DMS79 (cell line): ENCODE results near the gene OCLN.
"Not testable (repeated sequence)": the region's sequence is repeated elsewhere in the genome, so short reads cannot be mapped to it uniquely, and the experiment has no call there.

Source experiments
- DNase-seq: peaks from one replicate; lab custom pipeline; 2025; lab: John Stamatoyannopoulos, UW

The OCLN gene

DNA sequence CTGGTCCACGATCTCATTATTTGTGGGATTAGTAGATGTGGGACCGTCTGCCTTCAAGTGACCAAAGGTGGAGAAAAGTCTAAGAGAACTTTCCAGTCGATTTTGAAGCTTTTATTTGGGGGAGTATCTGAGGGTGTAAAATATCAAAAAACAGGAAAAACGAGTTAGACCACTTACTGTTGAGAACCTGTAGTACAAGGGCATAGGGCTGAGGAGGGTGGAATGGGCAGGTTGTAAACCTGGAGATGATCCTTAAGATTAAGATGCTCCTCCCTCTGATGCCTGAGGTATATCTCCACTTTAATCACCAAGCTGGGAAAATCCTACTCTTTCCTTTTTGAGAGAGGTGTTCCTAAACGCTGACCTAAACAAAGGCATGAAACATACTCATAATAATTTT, 35.4 kb downstream of the OCLN start:
- peak; percentile 71 for DNase-seq

GRCh38 chr5:69528609-69529008, 36.0 kb downstream of the OCLN start:
- no peak for DNase-seq

GRCh38 chr5:69530561-69531405, 38.2 kb downstream of the OCLN start:
- no peak for DNase-seq

DNA sequence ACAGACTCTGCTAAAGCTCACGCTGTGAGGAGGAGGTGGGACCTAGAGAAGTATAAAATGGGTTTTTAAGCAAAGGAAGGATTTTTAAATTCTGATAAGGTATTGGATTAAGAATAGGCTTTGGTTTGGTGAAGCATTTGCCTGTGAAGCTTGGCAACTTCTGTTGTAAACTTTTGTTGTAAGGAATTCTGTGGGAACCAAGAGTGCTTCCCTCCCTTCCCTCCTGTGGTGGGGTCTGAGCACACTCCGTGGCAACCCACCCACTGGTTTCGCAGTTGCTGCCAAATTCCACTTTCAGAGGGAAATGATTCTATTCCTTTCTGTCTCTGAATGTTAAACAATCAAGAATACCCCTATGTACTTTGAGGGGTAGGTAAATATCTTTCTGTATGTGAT, 38.8 kb downstream of the OCLN start:
- no peak for DNase-seq

- DNase-seq: not testable (repeated sequence)
Measured at GRCh38 chr5:69537911-69538310, 45.3 kb downstream of the OCLN start.

- not testable (repeated sequence) for DNase-seq
Measured at GRCh38 chr5:69538735-69539134, 46.1 kb downstream of the OCLN start.

GRCh38 chr5:69541347-69541746, 48.8 kb downstream of the OCLN start:
- DNase-seq: not testable (repeated sequence)

GRCh38 chr5:69542838-69543618, 50.4 kb downstream of the OCLN start:
- not testable (repeated sequence) for DNase-seq

GRCh38 chr5:69544602-69545001, 52.0 kb downstream of the OCLN start:
- DNase-seq: not testable (repeated sequence)

GRCh38 chr5:69559908-69560330, 67.3 kb downstream of the OCLN start, which contains the start of gene GTF2H2C:
TSS of gene GTF2H2C (plus strand) at chr5:69560191. CDS start at chr5:69565133, 4,942 bp downstream.
- not testable (repeated sequence) for DNase-seq

DNA sequence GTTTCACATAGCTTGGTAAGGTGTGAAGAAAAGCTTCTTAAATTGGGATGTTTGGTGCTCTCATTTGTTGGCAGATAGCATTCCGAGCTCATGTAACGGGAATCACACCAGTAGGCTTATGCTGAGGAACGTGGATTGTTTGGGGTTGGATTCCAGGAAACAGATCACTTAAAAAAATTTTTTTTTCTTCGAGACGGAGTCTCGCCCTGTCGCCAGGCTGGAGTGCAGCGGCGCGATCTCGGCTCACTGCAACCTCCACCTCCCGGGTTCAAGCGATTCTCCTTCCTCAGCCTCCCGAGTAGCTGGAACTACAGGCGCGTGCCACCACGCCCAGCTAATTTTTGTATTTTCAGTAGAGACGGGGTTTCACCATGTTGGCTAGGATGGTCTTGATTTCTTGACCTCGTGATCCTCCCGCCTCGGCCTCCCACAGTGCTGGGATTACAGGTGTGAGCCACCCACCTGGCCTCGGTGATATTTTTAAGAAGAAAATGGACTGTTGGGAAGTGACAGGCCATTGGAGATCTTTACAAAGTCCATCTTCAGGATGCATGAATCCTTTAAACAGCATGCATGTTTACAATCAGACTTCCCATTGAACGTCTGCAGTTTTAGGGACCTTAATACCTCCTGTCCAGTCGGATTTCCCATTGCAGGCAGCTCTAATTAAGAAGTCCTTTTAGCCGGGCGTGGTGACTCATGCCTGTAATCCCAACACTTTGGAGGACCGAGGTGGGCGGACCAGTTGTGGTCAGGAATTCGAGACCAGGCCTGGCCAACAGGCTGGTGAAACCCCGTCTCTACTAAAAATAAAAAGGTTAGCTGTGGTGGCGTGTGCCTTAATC, 68.2 kb downstream of the OCLN start:
- not testable (repeated sequence) for DNase-seq

- DNase-seq: not testable (repeated sequence)
Measured at GRCh38 chr5:69566172-69566571, 73.6 kb downstream of the OCLN start.

DNA sequence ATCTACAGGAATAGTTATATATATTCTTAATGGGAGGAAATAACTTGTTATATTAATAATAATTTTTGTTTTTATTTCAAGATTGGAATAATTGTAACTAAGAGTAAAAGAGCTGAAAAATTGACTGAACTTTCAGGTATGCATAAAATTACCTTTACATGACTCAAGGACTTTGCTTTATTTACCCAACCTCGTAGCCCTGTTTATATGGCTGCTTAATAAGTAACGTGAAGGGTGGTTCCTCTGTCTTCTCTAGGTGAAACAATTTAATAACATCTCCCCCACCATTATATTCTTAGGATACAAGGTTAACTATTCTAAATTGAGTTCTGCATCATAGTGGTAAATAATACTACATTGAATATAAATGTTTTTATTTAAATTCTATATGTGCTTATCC, 75.5 kb downstream of the OCLN start:
- DNase-seq: not testable (repeated sequence)

DNA sequence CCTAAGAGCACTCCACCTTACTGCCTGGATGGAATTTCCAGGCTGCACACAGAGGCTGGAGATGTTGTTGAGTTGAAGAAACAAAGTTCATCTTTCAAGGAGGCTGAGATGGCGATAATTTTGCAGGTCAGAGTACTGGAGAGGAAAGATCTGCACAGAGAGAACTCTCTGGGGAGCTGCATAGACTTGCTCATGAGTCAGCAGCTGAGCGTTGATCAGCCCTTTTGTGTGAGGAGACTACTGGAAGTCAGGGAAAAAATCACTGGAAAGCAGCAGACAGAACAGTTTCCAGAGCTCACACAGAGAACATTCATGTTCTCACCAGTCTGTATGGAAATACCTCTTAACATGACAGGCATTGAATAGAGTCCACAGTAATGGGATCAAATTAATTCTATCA, 90.8 kb downstream of the OCLN start:
- not testable (repeated sequence) for DNase-seq

DNA sequence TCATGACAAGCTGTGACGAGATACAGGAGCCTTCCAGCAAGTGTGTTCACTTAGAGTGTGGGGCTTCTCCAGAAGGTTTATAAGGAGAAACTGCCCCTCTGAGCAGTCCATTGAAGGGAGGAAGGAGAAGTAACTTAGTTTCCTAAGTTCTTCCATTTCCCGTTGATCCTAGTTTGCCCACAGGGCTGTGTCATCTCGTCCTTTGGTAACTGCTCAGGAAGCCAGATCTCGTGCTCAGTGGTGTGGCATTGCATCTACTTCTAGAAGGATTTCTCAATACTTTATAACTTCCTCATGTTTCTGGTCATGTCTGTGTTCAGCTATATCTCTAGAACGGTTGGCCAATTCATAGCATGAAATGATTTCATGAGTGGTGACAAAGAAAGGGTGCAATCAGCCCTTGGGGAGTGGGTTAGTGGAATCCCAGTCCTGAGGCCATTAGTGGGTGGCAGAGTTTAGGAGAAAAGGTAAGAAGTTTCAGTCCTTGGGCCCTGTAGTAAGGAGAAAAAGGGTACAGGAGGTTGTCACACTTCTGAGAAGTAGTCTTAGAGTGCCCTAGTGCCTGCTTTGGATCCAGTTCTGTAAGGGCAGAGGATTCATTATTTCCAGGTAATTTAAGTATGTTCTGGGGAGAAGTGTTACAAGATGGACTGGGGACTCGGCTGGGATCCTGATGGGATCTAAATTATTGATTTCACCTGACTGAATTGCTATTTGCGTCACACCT, 103.7 kb downstream of the OCLN start:
- not testable (repeated sequence) for DNase-seq

GRCh38 chr5:69601947-69602346, 109.4 kb downstream of the OCLN start:
- not testable (repeated sequence) for DNase-seq

- DNase-seq: not testable (repeated sequence)
Measured at GRCh38 chr5:69606839-69607238, 114.2 kb downstream of the OCLN start.
